Adrenal gland (tissue), 12 donors: Measurements from ENCODE around the gene COPB2. TPM values are rescaled to one million over a fixed set of nuclear protein-coding genes. Genes with fewer than 3 reads are reported as not detected.

Experiments used
- DNase-seq, 7 donors: peaks; one replicate each; pipeline ENCODE4 v3.0.0-alpha.2; 2019 to 2020
- H3K27ac ChIP-seq, 5 donors: fragments of 200-600 bp; sonication (generic) in 4 of 5; 1 replicate in 3 of 5; 2 replicates in 2 of 5; pipeline versions ENCODE4 v1.5.1 to v1.8.0; 2016 to 2020; ENCODE audit warnings: mild to moderate bottlenecking in 1 of 5
- H3K27me3 ChIP-seq: fragments of 200-600 bp; 2 replicates; pipeline ENCODE4 v1.8.0; 2021
- H3K36me3 ChIP-seq, 2 donors: fragments of 200-600 bp; replicated peaks in 1 of 2; 1 replicate in 1 of 2; 2 replicates in 1 of 2; pipeline versions ENCODE4 v1.5.1 to v1.8.0; 2018 to 2022
- H3K4me1 ChIP-seq, 2 donors: fragments of 200-600 bp; replicated peaks in 1 of 2; 1 replicate in 1 of 2; 2 replicates in 1 of 2; pipeline versions ENCODE4 v1.5.1 to v1.8.0; 2018 to 2021
- H3K4me3 ChIP-seq, 4 donors: fragments of 200-600 bp; sonication (generic) in 3 of 4; one replicate each; pipeline ENCODE4 v1.5.1; 2016 to 2018
- H3K9me3 ChIP-seq, 3 donors: fragments of 200-600 bp; sonication (generic) in 1 of 3; replicated peaks in 1 of 3; 1 replicate in 2 of 3; 2 replicates in 1 of 3; pipeline versions ENCODE4 v1.5.1 to v1.8.0; 2016 to 2021
- CTCF ChIP-seq, 6 experiments: fragments of 450-650 bp in 4 of 6; fragments of 200-600 bp in 2 of 6; sonication (generic) in 1 of 6; IDR thresholded peaks; 1 replicate in 5 of 6; 2 replicates in 1 of 6; pipeline versions ENCODE4 v1.5.1 to v1.8.0; 2016 to 2021; ENCODE audit warnings: antibody characterized with exemption in 6 of 6, mild to moderate bottlenecking in 2 of 6, moderate library complexity in 1 of 6
- POLR2A ChIP-seq, 2 donors: fragments of 450-650 bp; IDR thresholded peaks; one replicate each; pipeline ENCODE4 v1.6.1; 2017; ENCODE audit warnings: antibody characterized with exemption in 2 of 2, mild to moderate bottlenecking in 2 of 2, moderate library complexity in 1 of 2
- WGBS, 4 donors: extraction: QIAGEN DNeasy Blood & Tissue Kit in 2 of 4; methylation state at CpG; one replicate each; pipeline versions ENCODE4 v1.1.5 to v1.1.7; 2013 to 2017; 5-methylcytosine and 5-hydroxymethylcytosine counted together
- intact Hi-C, 2 donors: fragments of 100-400 bp; cut with DNase I; formaldehyde crosslinking; loops; one replicate each; pipeline versions ENCODE4 v1.14.1 to v1.15.0; 2022 to 2023
- polyA plus RNA-seq, 3 donors: library from polyadenylated mRNA; stranded (reverse); fragments of 200-250 nt in 2 of 3; fragments of 350-450 nt in 1 of 3; fragmentation: Illumina TruSeq in 1 of 3; extraction: RNeasy Lipid Tissue Mini Kit (QIAGEN cat#74804) in 1 of 3; gene quantifications; one replicate each; pipeline ENCODE4 v1.2.3, GENCODE V29; 2013 to 2014
- total RNA-seq, 9 donors: library from RNA; depleted of rRNA in 4 of 9; stranded (reverse); fragments of >200 nt in 4 of 9; fragments of 120-200 nt in 1 of 9; fragmentation: NEBNext Ultra II Directional in 1 of 9; extraction: Animal tissue kit (Norgen Biotek cat#: 25700) in 1 of 9; gene quantifications; one replicate each; pipeline versions ENCODE4 v1.1.0 to v1.2.4, GENCODE V29; 2013 to 2023
- donor health status: healthy with polysubstance abuse.
- donor health status: Bipolar disorder and iron deficiency.
- donor health status: DM: yes; HTN: yes; CAD: no.
- donor health status: DM: no; HTN: no; CAD: no.
- donor health status: DM: no; HTN: no; CAD: no.
- donor health status: DM: yes; HTN: yes; CAD: no.

Gene COPB2
- total and polyA plus RNA-seq, 12 donors: 28.1 to 192 (median 126) TPM

GRCh38 chr3:139322346-139322745 lies 67.1 kb downstream of the COPB2 start:
- H3K9me3 ChIP-seq: no peaks in the 10 kb centered on the region
- 75 to 93% (median 82%) methylated on average over 2 to 5 of the region's 5 CpGs for WGBS, 4 donors
- no peaks in the 10 kb centered on the region for H3K4me1 ChIP-seq
- no peak overlapping the region for H3K4me3 ChIP-seq
- no peak for TF ChIP-seq CTCF (IDR thresholded peaks at IDR 0.05)
- TF ChIP-seq POLR2A (IDR thresholded peaks at IDR 0.05): no peak
- H3K27ac ChIP-seq: no peak overlapping the region
- H3K27me3 ChIP-seq: no peaks in the 10 kb centered on the region
- intact Hi-C loops: loop anchor here in 1 of 2 donors (10.0 kb wide), 1 partner anchor 388 kb away; no protein-coding TSS in a partner anchor
- peak in 2 of 7 donors; percentile 5 to 20 for DNase-seq
- no peaks in the 10 kb centered on the region for H3K36me3 ChIP-seq

GRCh38 chr3:139320551-139321309 lies 68.7 kb downstream of the COPB2 start:
- H3K4me3 ChIP-seq: no peak overlapping the region
- H3K36me3 ChIP-seq: no peaks in the 10 kb centered on the region
- 61 to 77% (median 70%) methylated on average over 5 to 8 of the region's 8 CpGs for WGBS, 4 donors
- H3K27me3 ChIP-seq: no peaks in the 10 kb centered on the region
- TF ChIP-seq CTCF (IDR thresholded peaks at IDR 0.05): no peak
- TF ChIP-seq POLR2A (IDR thresholded peaks at IDR 0.05): no peak
- no peaks in the 10 kb centered on the region for H3K9me3 ChIP-seq
- no peak overlapping the region for H3K27ac ChIP-seq
- no peak for DNase-seq
- intact Hi-C loops: loop anchor here in 1 of 2 donors (10.0 kb wide), 1 partner anchor 386 kb away; no protein-coding TSS in a partner anchor
- no peaks in the 10 kb centered on the region for H3K4me1 ChIP-seq

- DNase-seq: no peak
- H3K36me3 ChIP-seq: no peaks in the 10 kb centered on the region
- H3K4me3 ChIP-seq: no peak overlapping the region
- intact Hi-C loops: loop anchor here in 1 of 2 donors (10.0 kb wide), 1 partner anchor 385 kb away; no protein-coding TSS in a partner anchor
- H3K27me3 ChIP-seq: no peaks in the 10 kb centered on the region
- 76 to 86% (median 80%) methylated on average over 8 to 10 of the region's 10 CpGs for WGBS, 4 donors
- H3K27ac ChIP-seq: no peak overlapping the region
- H3K4me1 ChIP-seq: no peaks in the 10 kb centered on the region
- TF ChIP-seq CTCF (IDR thresholded peaks at IDR 0.05): no peak
- TF ChIP-seq POLR2A (IDR thresholded peaks at IDR 0.05): no peak
- no peaks in the 10 kb centered on the region for H3K9me3 ChIP-seq
Observed at GRCh38 chr3:139319428-139320402, 69.7 kb downstream of the COPB2 start.

- H3K9me3 ChIP-seq: no peaks in the 10 kb centered on the region
- intact Hi-C loops: no loop called here
- 72 to 91% (median 81%) methylated on average over 5 to 6 of the region's 6 CpGs for WGBS, 4 donors
- H3K27ac ChIP-seq: no peak overlapping the region
- H3K36me3 ChIP-seq: no peaks in the 10 kb centered on the region
- H3K27me3 ChIP-seq: no peaks in the 10 kb centered on the region
- no peak overlapping the region for H3K4me3 ChIP-seq
- H3K4me1 ChIP-seq: no peaks in the 10 kb centered on the region
- no peak for TF ChIP-seq CTCF (IDR thresholded peaks at IDR 0.05)
- DNase-seq: no peak
Observed at GRCh38 chr3:139318826-139319225, 70.6 kb downstream of the COPB2 start.
